ENCODE data around the gene SLC35F3.
A peak's percentile ranks its signal among the peaks of the same experiment; 100 is the strongest.
"Not testable (repeated sequence)": the region's sequence is repeated elsewhere in the genome, so short reads cannot be mapped to it uniquely, and the experiment has no call there.

SLC35F3 gene

DNA sequence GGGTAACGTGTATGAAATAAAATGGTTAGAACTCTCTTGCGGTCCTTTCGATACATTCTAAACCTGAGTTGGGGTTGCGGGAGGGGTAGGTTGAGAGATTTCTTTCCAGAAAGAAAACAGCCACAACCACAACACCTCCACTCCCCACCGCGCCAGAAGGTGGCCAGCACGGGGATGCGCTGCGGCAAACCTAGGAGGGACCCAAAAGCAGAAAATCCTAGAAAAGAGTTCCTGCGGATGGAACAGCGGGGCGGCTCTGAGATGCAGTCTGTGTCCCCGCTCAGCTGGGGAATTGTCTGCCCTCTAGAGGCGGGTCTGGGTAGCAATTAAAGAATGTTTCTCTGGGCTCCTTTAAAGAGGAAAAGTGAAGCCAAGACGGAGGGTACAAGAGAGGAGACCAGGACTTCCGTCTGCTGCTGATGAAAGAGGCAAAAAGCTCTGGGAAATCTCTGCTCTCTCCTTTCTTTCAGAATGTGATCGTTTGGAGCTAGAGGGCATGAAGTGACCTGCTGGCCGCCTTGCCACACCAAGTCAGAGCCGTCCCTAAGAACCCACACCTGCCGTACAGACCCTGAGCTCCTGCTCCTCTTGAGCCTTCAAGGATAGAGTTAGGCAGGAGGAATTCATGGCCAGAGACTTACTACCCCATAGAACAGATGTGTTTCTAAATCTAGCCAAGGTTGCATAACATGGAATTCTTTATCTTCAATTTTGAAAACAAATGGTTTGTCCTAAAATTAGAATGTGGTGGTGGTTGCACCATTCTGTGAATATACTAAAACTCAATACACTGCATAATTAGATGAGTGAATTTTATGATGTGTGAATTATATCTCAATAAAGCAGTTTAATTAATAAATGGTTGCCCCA lies 422.3 kb downstream of the SLC35F3 start:
- peaks cover 10% of the 10 kb centered on the region for H3K27me3 Mint-ChIP-seq
- H3K9me3 Mint-ChIP-seq (ENCODE audit: low read depth) = no peaks in the 10 kb centered on the region
- peaks cover 4% of the 10 kb centered on the region for H3K36me3 Mint-ChIP-seq
- peak overlapping the region; percentile 82 for H3K4me3 Mint-ChIP-seq
- H3K27ac Mint-ChIP-seq = peak overlapping the region; percentile 86
- peaks cover 29% of the 10 kb centered on the region for H3K4me1 Mint-ChIP-seq (ENCODE audit: low read depth)

DNA sequence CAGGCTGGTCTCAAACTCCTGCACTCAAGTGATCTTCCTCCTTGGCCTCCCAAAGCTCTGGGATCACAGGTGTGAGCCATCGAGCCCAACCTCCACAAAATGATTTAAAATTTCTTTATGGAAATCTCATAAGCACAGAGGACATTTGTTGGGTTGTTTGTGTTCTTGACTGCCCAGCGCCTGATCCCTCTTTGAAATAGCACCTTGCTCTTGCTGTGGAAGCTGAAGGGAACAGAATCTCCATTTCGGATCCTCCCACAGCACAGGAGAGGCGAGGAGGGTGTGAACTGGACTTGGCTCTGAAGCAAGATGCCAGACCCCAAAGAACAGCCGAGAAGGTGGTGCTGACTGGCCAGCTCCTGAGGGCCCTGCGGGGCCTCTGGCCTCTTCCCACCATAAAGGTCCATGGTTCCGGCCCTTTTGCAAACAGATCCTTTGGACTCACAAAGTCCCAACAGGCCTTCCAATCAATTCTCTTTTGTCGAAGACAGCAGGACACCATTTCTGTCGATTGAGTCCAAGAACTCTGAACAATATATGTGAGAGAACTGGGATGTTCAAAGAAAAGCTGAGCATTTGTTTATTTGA lies 423.2 kb downstream of the SLC35F3 start:
- H3K36me3 Mint-ChIP-seq = peaks cover 4% of the 10 kb centered on the region
- H3K27ac Mint-ChIP-seq = no peak overlapping the region
- peaks cover 22% of the 10 kb centered on the region for H3K4me1 Mint-ChIP-seq (ENCODE audit: low read depth)
- no peak overlapping the region for H3K4me3 Mint-ChIP-seq
- peaks cover 12% of the 10 kb centered on the region for H3K27me3 Mint-ChIP-seq
- H3K9me3 Mint-ChIP-seq (ENCODE audit: low read depth) = no peaks in the 10 kb centered on the region

DNA sequence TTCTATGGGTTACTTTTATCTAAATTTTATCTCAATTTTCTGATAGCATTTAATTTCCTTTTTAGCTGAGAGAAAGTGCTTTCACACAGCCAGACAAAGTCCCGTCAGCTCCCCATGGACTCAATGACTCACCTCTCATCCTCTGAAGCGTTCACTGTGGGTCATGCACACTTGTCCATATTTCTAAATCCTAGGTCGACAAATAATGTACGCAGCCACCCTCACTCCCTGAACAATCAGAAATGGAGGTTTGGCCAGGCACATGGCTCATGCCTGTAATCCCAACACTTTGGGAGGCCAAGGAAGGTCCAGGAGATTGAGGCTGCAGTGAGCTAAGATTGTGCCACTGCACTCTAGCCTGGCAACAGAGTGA lies 426.4 kb downstream of the SLC35F3 start:
- no peak overlapping the region for H3K27ac Mint-ChIP-seq
- H3K36me3 Mint-ChIP-seq = peaks cover 6% of the 10 kb centered on the region
- H3K4me3 Mint-ChIP-seq = no peak overlapping the region

GRCh38 chr1:234331507-234331906 lies 427.0 kb downstream of the SLC35F3 start:
- Mint-ChIP-seq H3K4me3 (no peak overlapping the region), H3K4me1 (ENCODE audit: low read depth) (peaks cover 5% of the 10 kb centered on the region), H3K9me3 (ENCODE audit: low read depth) (peaks cover 8% of the 10 kb centered on the region), H3K27ac (no peak overlapping the region), H3K27me3 (peaks cover 14% of the 10 kb centered on the region), H3K36me3 (peaks cover 7% of the 10 kb centered on the region)

More for the DNA sequence above, 426.4 kb downstream of the SLC35F3 start:
- peaks cover 11% of the 10 kb centered on the region for H3K4me1 Mint-ChIP-seq (ENCODE audit: low read depth)
- H3K27me3 Mint-ChIP-seq = peaks cover 12% of the 10 kb centered on the region
- H3K9me3 Mint-ChIP-seq (ENCODE audit: low read depth) = peaks cover 2% of the 10 kb centered on the region

DNA sequence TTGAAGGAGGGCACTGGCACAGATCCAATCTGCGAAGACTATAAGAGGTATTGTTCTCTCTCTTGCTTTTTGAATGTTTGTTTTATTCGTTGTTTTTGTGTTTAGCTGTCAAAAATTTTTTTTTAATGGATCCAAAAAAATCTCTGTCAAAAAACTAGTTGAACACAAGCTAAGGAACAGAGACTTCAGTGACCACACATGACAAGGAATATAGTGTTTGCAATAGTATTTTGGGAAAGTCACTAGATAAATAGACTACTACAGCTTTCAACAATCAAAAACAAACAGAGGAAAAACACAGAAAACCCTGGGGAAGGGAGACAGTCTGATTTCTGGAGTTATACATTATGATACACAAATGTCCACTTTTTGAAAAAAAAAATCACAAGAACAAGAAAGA lies 431.9 kb downstream of the SLC35F3 start:
- Mint-ChIP-seq H3K27ac (no peak overlapping the region), H3K4me1 (ENCODE audit: low read depth) (no peaks in the 10 kb centered on the region)

GRCh38 chr1:234337233-234337632 lies 432.8 kb downstream of the SLC35F3 start:
- H3K27ac Mint-ChIP-seq = no peak overlapping the region
- H3K27me3 Mint-ChIP-seq = peaks cover 4% of the 10 kb centered on the region
- H3K36me3 Mint-ChIP-seq = peaks cover 14% of the 10 kb centered on the region
- no peaks in the 10 kb centered on the region for H3K4me1 Mint-ChIP-seq (ENCODE audit: low read depth)
- H3K4me3 Mint-ChIP-seq = no peak overlapping the region
- H3K9me3 Mint-ChIP-seq (ENCODE audit: low read depth) = peaks cover 25% of the 10 kb centered on the region

More for the DNA sequence above, 431.9 kb downstream of the SLC35F3 start:
- peaks cover 9% of the 10 kb centered on the region for H3K27me3 Mint-ChIP-seq
- H3K9me3 Mint-ChIP-seq (ENCODE audit: low read depth) = peaks cover 25% of the 10 kb centered on the region
- peaks cover 15% of the 10 kb centered on the region for H3K36me3 Mint-ChIP-seq
- no peak overlapping the region for H3K4me3 Mint-ChIP-seq

GRCh38 chr1:234340528-234340927 lies 436.1 kb downstream of the SLC35F3 start:
- H3K27me3 Mint-ChIP-seq = peaks cover 4% of the 10 kb centered on the region
- H3K36me3 Mint-ChIP-seq = peaks cover 14% of the 10 kb centered on the region
- no peaks in the 10 kb centered on the region for H3K4me1 Mint-ChIP-seq (ENCODE audit: low read depth)
- no peak overlapping the region for H3K27ac Mint-ChIP-seq
- no peak overlapping the region for H3K4me3 Mint-ChIP-seq
- peaks cover 25% of the 10 kb centered on the region for H3K9me3 Mint-ChIP-seq (ENCODE audit: low read depth)

- no peaks in the 10 kb centered on the region for H3K27me3 Mint-ChIP-seq
Measured at GRCh38 chr1:234342774-234343173, 438.3 kb downstream of the SLC35F3 start.

DNA sequence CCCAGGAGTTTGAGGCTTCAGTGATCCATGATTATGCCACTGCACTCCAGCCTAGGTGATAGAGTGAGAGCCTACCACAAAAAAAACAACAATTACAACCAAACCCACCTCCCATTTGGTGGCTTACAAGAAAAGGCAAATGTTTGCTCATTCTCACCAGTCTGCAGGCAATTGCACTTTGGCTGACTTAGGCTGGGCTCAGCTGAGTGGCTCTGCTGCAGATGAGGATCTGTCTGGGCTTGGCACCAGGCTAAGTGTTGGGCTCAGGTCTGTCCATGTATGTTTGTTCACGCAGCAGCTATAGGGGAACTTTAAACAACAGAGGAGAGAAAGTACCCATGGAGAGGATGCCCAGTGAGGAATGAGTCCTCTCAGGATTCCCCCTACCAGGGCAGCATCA lies 440.8 kb downstream of the SLC35F3 start:
- H3K27me3 Mint-ChIP-seq = peaks cover 3% of the 10 kb centered on the region
- H3K36me3 Mint-ChIP-seq = peaks cover 2% of the 10 kb centered on the region
- no peak overlapping the region for H3K27ac Mint-ChIP-seq
- no peak overlapping the region for H3K4me3 Mint-ChIP-seq
- no peaks in the 10 kb centered on the region for H3K9me3 Mint-ChIP-seq (ENCODE audit: low read depth)
- H3K4me1 Mint-ChIP-seq (ENCODE audit: low read depth) = no peaks in the 10 kb centered on the region

More at GRCh38 chr1:234342774-234343173, 438.3 kb downstream of the SLC35F3 start:
- Mint-ChIP-seq H3K9me3 (ENCODE audit: low read depth) (peaks cover 7% of the 10 kb centered on the region), H3K27ac (no peak overlapping the region), H3K4me1 (ENCODE audit: low read depth) (no peaks in the 10 kb centered on the region), H3K36me3 (peaks cover 7% of the 10 kb centered on the region), H3K4me3 (no peak overlapping the region)

GRCh38 chr1:234348964-234349363 lies 444.5 kb downstream of the SLC35F3 start:
- no peak overlapping the region for H3K4me3 Mint-ChIP-seq
- H3K9me3 Mint-ChIP-seq (ENCODE audit: low read depth) = no peaks in the 10 kb centered on the region
- peaks cover 3% of the 10 kb centered on the region for H3K27me3 Mint-ChIP-seq
- H3K36me3 Mint-ChIP-seq = no peaks in the 10 kb centered on the region
- H3K4me1 Mint-ChIP-seq (ENCODE audit: low read depth) = no peaks in the 10 kb centered on the region
- H3K27ac Mint-ChIP-seq = no peak overlapping the region

DNA sequence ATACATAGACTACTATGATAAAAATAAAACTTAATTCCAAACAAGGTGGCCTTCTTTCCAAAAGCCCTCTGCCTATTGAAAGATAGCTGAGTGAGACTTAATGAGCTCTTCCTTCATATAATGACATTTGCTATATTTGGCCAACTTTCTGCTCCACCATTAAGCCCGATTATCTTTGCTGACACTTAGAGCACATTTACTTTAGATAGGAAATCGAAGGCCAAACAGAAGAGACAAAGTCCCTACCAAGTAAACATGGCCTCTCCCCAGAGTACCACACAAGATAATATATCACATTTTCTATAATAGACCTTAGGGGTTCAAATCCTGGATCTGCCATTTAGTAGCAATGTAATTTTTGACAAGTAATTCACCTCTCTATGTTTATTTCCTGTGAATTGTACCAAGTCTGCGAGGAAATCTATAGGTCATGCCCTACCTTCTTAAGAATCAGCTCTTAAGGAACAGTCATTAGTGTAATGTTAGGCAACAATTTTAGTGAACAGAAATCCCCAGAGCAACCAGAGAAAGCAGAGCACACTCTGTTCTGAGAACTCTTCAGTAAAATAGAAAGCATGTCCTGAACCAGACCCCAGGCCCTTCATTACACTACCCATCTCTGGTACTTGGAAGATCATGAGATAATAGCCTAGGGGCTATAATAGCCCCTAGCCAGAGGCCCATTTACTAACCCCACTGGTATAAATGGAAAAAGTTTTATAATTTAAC lies 451.5 kb downstream of the SLC35F3 start:
- peak overlapping the region; percentile 87 for H3K4me3 Mint-ChIP-seq
- no peak overlapping the region for H3K27ac Mint-ChIP-seq
- H3K9me3 Mint-ChIP-seq (ENCODE audit: low read depth) = no peaks in the 10 kb centered on the region
- peaks cover 6% of the 10 kb centered on the region for H3K4me1 Mint-ChIP-seq (ENCODE audit: low read depth)
- no peaks in the 10 kb centered on the region for H3K36me3 Mint-ChIP-seq
- H3K27me3 Mint-ChIP-seq = no peaks in the 10 kb centered on the region

GRCh38 chr1:234356615-234357269 lies 452.3 kb downstream of the SLC35F3 start:
- Mint-ChIP-seq H3K4me3 (peak overlapping the region; percentile 87), H3K27ac (peak overlapping the region; percentile 78)
- H3K4me1 Mint-ChIP-seq (ENCODE audit: low read depth); H3K9me3 Mint-ChIP-seq (ENCODE audit: low read depth); H3K36me3 Mint-ChIP-seq; H3K27me3 Mint-ChIP-seq: not testable (repeated sequence)

GRCh38 chr1:234357831-234358230 lies 453.4 kb downstream of the SLC35F3 start:
- Mint-ChIP-seq H3K4me1 (ENCODE audit: low read depth) (peaks cover 6% of the 10 kb centered on the region), H3K27me3 (no peaks in the 10 kb centered on the region), H3K36me3 (no peaks in the 10 kb centered on the region), H3K9me3 (ENCODE audit: low read depth) (no peaks in the 10 kb centered on the region), H3K4me3 (peak overlapping the region; percentile 87), H3K27ac (no peak overlapping the region)

DNA sequence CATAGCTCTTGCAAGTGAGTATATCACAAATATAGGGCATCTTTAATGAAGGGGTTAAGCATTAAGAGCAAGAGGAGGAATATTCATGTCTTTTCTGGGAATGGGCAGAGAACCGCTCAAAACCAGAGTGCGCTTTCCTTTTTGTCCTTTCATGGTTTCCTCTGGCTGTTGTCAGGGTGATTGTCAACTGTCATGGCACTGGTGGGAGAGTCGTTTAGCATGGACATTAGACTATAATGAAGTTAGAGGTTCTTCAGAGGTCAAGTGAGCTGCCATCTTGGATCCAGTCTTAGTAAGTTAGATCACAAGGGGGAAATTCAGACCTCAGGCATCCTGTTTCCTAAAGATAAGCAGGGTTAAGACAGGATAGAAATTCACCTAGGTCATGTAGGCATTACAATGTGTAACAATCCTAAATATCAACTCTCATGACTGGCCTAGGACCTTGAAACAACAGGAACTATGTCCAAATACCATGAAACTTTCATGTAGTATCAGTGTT lies 456.7 kb downstream of the SLC35F3 start:
- H3K27ac Mint-ChIP-seq = no peak overlapping the region
- H3K4me3 Mint-ChIP-seq = no peak overlapping the region
- no peaks in the 10 kb centered on the region for H3K9me3 Mint-ChIP-seq (ENCODE audit: low read depth)
- H3K36me3 Mint-ChIP-seq = no peaks in the 10 kb centered on the region
- H3K27me3 Mint-ChIP-seq = no peaks in the 10 kb centered on the region
- peaks cover 6% of the 10 kb centered on the region for H3K4me1 Mint-ChIP-seq (ENCODE audit: low read depth)

All from activated naive CD8-positive, alpha-beta T cell (primary cell).